Forelimb muscle (tissue), 1 donor: ENCODE measurements around the gene MEGF6. TPM values are rescaled to one million over a fixed set of nuclear protein-coding genes. Genes with fewer than 3 reads are reported as not detected.

Experiments
- DNase-seq: peaks from one replicate; pipeline ENCODE4 v3.0.0-alpha.2; 2013; ENCODE audit warnings: low read depth
- polyA plus RNA-seq: library from polyadenylated mRNA; unstranded; fragments of 120-200 nt; gene quantifications from one replicate; pipeline ENCODE4 v1.2.1, GENCODE V29; 2013; ENCODE audit not compliant: insufficient read length

The MEGF6 gene
- polyA plus RNA-seq, 1 donor: 10.2 TPM

DNA sequence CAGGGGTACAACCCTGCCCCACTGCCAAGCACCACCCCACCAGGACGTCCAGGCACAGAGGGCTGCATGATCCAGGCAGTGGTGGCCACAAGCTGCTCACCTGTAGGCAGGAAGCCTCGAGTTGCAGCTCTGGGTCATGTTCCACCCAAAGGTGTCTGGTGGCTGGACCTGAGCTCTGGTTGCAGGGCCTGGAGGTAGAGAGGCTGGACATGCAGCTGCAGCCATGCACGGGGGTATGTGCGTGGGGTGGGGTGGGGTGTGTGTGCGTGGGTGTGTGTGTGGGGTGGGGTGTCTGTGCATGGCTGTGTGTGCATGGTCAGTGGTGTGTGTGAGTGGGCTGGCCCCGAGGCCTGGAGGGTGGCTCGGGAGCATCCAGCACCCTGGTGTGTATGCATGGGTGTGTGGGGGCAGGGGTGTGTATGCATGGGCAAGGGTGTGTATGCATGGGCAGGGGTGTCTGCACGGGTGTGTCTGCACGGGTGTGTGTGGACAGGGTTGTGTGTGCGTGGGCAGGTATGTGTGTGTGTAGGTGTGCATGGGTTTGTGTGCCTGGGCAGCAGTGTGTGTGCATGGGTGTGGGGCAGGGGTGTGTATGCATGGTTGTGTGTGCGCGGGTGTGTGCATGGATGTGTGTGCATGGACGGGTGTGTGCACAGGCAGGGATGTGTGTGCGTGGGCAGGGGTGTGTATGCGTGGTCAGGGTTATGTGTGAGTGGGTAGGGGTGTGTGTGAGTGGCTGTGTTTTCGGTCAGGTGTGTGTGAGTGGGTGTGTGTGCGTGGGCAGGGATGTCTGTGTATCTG is 141.3 kb downstream of the MEGF6 start:
- no peak for DNase-seq

GRCh38 chr1:3469104-3469848 is 142.0 kb downstream of the MEGF6 start:
- DNase-seq: no peak

DNA sequence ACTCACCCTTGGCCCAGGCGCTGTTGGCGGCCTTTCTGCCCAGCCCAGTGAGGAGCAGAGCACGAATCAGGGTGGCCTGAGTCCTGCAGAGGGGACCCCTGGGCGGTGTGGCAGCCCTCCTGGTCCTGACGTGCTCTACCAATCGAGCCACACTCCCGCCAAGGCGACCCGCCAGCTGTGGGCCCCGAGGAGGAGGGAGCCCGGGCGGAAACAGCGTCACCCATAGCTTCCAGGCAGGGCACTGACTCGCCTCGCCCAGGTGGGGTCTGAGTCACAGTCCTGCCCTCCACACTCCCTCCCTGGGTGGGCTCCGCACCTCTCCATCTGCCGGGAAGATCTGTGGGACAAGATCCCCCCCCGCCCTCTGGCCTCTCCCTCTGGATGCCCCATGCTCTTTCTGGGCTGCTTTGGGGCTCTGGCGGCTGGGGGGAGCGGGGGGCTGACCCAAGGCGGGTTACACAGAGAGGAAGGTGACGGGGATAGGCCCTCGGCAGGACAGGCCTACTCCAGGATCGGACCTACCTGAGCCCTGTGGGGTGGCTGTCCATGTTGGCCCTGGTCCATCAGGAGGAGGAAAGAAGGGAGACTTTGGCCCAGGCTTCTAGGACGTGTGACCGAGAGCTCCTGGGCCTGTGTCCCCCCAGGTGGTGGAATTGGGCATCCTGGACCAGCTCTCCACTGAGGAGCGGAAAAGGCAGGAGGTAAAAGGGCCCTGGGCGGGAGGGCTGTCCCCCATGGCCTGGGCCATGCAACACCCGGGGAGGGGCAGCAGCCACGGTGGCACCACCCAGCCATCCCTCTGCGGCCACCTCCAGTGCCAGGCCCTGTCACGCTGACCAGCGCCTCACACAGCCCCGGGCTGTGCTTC is 142.8 kb downstream of the MEGF6 start:
- DNase-seq: no peak

- no peak for DNase-seq
Observed at GRCh38 chr1:3467096-3468036, 143.9 kb downstream of the MEGF6 start.

DNA sequence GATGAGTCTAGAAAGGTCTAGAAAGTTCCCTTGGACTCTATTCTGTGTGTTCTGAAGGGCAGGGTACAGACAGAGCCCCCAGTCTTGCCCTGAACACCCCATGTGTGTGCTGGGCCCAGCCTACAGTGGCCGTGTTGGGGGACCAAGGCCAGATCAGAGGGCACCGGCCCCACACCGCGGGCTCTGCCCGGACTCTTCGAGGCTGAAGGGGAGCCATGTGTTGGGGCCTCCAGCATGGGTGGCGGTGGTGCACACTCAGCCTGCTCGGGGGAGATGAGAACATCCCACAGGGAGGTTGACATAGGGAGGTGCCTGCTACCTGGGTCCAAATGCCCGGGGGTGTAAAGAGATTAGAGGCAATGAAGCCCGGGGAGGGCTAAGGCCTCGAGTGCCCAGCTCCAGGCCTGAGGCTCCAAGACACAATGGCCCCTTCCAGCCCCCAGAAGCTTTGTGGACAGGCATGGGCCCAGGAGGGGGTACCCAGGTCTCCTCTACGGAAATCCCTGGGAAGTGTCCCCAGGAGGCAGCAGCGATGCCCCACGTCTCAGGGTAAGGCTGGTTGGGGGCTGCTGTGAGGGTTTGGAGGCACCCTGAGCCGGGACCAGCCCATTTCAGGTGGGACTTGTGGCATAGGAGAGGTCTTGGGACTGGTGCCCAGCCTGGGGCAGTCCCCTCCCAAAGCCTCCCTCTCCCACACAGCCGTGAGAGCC is 144.8 kb downstream of the MEGF6 start:
- no peak for DNase-seq

DNA sequence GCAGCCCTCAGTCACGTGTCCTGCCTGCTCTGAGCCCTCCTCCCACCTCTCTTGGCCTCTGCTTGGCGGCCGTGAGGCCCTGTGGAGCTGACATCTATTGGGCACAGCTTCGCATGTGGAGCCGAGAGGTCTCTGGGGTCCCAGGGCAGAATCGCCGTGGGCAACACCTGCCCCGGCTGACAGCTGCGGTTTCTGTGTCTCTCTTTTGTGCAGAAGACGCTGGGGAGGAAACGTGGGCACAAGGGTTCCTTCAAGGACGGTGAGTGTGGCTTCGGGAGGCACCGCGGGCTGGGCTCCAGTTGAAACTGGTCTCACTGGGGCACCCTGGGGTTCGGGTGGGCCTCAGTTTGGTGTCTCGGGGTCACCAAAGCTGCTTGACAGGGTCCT is 145.4 kb downstream of the MEGF6 start:
- no peak for DNase-seq

DNA sequence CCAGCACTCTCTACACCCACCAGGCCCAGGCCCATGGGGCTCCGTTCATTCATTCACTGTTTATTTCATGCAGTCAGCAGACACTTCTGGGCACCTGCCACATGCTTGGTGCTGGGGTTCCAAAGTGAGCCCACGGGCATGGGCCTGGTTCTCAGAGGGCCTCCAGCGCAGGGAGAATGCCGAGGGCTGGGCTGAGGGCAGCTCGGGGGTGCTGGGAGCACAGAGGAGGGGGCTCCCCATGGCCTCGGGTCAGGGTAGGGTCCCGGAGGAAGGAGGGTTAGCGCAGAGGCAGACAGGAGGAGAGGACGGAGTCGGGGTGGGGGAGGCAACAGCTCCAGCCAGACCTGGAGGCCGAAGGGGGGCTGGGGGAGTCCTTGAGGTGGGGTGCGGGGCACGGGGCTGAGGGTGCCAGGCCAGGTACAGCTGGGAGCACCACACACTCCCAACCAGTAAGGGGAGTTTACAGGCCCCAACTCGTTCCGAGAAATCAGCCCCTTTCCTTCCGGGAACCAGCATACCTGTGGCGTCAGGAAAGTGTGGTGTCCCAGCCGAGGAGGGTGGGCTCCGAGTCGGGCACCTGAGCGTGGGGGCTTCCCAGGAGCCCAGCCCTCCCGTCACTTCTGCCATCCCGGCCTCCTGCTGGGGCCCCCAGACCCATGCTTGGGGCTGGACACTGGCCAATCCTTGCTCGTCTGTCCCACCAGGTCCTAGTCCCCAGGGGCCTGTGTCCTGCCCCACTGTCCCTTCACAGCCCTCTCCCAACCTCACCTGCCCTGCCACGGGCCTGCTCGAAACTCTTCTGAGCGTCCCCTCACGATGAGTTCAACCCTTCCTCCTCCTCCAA is 146.0 kb downstream of the MEGF6 start:
- DNase-seq: no peak

- no peak for DNase-seq
Observed at GRCh38 chr1:3464649-3465025, 146.7 kb downstream of the MEGF6 start.

DNA sequence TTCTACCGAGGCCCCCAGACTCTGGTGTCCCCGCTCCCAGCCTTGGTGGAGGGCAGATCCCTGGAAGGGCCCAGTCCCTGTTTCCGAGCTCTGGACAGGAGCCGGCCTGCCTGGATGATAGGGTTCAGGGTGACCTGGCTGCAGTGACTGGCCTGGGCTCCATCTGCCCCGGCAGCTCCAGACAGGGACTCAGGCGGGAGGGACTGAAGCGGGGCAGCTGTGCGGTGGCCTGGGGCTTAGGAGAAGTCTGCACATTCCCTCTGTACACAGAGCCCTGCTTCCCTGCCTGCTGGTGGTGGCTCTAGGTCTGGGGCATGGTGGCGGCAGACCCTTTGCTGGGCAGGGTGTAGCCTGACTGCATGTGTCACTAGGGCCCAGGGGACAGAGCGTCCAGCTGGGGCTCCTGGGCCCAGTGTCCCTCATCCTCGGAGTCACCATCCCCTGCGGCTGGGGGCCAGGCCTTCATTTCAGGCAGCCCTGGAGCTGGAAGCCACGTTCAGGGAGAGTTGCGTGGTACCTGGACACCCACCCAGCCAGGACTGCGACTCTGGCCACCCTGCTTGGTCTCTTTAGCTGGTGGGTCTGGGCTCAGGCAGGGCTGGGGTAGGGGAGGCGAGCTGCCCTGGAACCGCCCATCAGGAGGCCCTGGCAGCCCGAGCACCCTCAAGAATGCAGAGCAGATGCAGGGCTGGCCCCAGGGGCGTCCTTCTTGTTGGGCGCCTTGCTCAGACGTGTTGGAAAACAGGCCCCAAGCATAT is 147.2 kb downstream of the MEGF6 start:
- no peak for DNase-seq

GRCh38 chr1:3463408-3463863 is 147.9 kb downstream of the MEGF6 start:
- no peak for DNase-seq

DNA sequence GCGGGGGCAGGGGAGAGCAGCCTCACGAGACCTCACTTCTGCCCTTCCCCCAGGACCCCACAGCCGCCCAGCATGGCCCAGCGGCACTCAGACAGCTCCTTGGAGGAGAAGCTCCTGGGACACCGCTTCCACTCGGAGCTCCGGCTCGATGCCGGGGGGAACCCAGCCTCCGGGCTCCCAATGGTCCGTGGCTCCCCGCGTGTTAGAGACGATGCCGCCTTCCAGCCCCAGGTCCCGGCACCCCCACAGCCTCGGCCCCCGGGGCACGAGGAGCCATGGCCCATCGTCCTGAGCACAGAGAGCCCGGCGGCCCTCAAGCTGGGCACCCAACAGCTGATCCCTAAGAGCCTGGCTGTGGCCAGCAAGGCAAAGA is 148.3 kb downstream of the MEGF6 start:
- DNase-seq: no peak

- DNase-seq: no peak
Observed at GRCh38 chr1:3462356-3463012, 148.8 kb downstream of the MEGF6 start.

GRCh38 chr1:3461934-3462275 is 149.4 kb downstream of the MEGF6 start:
- no peak for DNase-seq

DNA sequence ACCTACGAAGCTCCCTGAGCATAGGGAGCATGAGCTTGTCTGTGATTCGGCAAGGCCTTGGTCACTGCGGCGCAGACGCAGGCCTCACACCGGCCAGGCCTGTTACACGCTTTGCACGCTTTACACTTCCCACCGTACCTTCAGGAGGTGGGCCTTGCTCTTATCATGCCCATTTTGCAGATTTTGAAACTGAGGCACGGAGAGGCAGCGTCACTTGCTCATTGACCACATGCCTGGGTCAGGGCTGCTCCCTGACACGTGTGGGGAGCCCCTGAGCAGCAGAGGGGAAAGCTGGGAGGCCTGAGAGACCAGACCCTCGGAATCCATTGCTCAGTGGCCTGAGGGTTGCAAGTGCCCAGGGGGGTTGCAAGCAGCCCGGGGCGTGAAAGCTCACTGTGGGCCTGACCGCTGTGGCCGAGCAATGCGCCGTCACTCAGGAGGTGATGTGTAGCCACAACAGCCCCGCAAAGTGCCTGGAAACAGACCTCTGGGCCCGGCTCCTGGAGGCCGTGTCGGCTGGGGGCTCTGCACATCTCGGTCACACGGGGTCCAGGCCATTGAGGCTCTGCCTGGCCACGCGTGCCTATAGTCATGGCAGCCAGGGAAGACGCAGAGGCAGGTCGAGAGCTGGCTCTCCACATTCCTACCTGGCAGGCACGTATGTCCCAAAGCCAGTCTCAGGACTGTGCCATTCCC is 149.9 kb downstream of the MEGF6 start:
- DNase-seq: no peak

GRCh38 chr1:3460672-3461131 is 150.6 kb downstream of the MEGF6 start:
- DNase-seq: no peak

DNA sequence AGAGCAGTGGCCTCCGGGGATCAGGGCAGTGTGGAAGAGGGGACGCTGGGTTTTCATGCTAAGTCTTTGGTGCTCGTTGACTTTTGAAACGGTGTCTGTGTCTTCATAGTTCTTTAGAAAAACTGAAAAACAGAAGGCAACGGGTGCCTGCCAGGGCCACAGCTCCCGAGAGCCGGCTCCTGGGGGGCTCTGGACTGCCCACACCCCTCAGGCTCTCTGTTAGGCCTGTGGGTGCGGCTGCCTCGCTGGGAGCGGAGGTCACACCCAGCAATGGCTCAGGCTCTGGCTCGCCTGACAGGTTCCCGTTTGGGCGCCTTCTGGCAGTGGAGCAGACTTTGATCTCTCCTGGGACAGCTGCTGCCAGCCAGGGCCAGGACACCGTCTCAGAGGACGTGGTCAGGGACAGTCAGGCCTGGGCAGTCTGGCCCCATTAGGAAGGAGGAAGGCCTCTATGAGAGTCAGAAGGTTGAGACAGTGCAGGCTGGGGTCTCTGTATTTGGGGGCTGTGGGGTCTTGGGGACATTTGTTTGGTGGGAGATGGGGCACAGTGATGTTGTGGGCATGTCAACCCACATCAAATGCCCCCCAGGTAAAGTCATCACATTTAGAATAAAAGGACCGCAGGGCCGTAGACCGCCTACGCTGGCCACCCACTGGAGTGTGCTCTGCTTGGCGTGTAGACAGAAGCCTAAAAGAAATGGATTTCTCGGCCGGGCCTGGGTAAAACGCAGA is 151.2 kb downstream of the MEGF6 start:
- no peak for DNase-seq
